PC-3 (cell line): ENCODE data around the gene CDH13.

Experiments used
- CTCF ChIP-seq: fragments of 300-600 bp; sonication (generic); conservative IDR thresholded peaks from 2 replicates; pipeline ENCODE4 v1.5.1; 2017; ENCODE audit warnings: antibody characterized with exemption, low read depth, mild to moderate bottlenecking, low read length
- EZH2 ChIP-seq: fragments of 300-600 bp; sonication (generic); IDR thresholded peaks from one replicate; pipeline ENCODE4 v1.6.1; 2017; ENCODE audit warnings: antibody characterized with exemption, mild to moderate bottlenecking, low read length; ENCODE audit not compliant: unreplicated experiment
- EZH2phosphoT487 ChIP-seq: fragments of 300-600 bp; sonication (generic); IDR thresholded peaks from 2 replicates; pipeline ENCODE4 v1.6.1; 2018; ENCODE audit warnings: mild to moderate bottlenecking, antibody characterized with exemption, low read length, borderline replicate concordance

- TF ChIP-seq CTCF (no peak), EZH2phosphoT487 (no peak), EZH2 (no peak)
These were observed 253.6 kb downstream of the CDH13 start for GRCh38 chr16:82880346-82880745.
